ENCODE measurements around the gene C1S. TPM values are rescaled to one million over a fixed set of nuclear protein-coding genes. Genes with fewer than 3 reads are reported as not detected.

The C1S gene
- total RNA-seq, 1 experiment from 2014 or later = 1.9 TPM

DNA sequence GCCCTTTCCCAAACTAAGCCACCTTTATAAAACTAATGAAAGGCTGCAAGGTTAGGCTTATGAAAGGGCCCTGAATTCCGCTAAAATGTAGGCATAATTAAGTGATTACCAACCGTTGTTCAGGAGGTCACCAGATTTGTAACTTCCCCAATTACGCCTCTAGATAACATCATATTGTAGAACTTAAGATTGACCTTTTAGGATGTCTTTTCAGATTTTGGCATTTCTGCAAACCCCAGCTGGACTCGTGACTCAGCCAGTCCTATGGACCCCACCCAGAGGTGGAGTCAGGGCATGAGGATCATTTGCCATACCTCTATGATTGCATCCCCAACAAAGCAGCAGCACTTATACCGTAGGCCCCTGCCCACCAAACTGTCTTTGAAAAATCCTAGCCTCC, 38.6 kb upstream of the C1S start:
- H3K36me3 ChIP-seq (ENCODE audit: insufficient read depth, low read length, poor library complexity, severe bottlenecking) = no peaks in the 10 kb centered on the region
- no TSS peak for BruUV-seq (replicated peaks)
- no peak overlapping the region for H3K27ac ChIP-seq (ENCODE audit: low read depth, low read length, poor library complexity, severe bottlenecking)
- intact Hi-C loops (cut with micrococcal nuclease; ENCODE audit: unreplicated experiment) = no loop called here
- H3K4me1 ChIP-seq (ENCODE audit: insufficient read depth, low read length, poor library complexity, severe bottlenecking) = peaks cover 4% of the 10 kb centered on the region
- CTCF ChIA-PET = no interaction called here
- H3K27me3 ChIP-seq (replicated peaks; ENCODE audit: insufficient read depth, low read depth, low read length, poor library complexity) = no peaks in the 10 kb centered on the region
- DNase-seq (ENCODE audit: low spot score) = no peak
- POLR2A ChIA-PET (ENCODE audit: low non-redundant PET) = no interaction called here
- TF ChIP-seq EZH2 (IDR thresholded peaks at IDR 0.05; ENCODE audit: borderline replicate concordance, low read depth, low read length, poor library complexity, severe bottlenecking) = no peak
- TF ChIP-seq, protein P1, sequence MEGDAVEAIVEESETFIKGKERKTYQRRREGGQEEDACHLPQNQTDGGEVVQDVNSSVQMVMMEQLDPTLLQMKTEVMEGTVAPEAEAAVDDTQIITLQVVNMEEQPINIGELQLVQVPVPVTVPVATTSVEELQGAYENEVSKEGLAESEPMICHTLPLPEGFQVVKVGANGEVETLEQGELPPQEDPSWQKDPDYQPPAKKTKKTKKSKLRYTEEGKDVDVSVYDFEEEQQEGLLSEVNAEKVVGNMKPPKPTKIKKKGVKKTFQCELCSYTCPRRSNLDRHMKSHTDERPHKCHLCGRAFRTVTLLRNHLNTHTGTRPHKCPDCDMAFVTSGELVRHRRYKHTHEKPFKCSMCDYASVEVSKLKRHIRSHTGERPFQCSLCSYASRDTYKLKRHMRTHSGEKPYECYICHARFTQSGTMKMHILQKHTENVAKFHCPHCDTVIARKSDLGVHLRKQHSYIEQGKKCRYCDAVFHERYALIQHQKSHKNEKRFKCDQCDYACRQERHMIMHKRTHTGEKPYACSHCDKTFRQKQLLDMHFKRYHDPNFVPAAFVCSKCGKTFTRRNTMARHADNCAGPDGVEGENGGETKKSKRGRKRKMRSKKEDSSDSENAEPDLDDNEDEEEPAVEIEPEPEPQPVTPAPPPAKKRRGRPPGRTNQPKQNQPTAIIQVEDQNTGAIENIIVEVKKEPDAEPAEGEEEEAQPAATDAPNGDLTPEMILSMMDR (conservative IDR thresholded peaks at IDR 0.05; ENCODE audit: low read depth, low read length) = no peak
- no peaks in the 10 kb centered on the region for H3K9me3 ChIP-seq (ENCODE audit: low read depth, low read length, poor library complexity, severe bottlenecking)
- no peak overlapping the region for H3K4me3 ChIP-seq (ENCODE audit: low read depth, low read length, poor library complexity, severe bottlenecking)

- POLR2A ChIA-PET (ENCODE audit: low non-redundant PET) = no interaction called here
- Histone ChIP-seq H3K4me3 (ENCODE audit: low read depth, low read length, poor library complexity, severe bottlenecking) (no peak overlapping the region), H3K4me1 (ENCODE audit: insufficient read depth, low read length, poor library complexity, severe bottlenecking) (no peaks in the 10 kb centered on the region), H3K9me3 (ENCODE audit: low read depth, low read length, poor library complexity, severe bottlenecking) (no peaks in the 10 kb centered on the region), H3K27me3 (replicated peaks; ENCODE audit: insufficient read depth, low read depth, low read length, poor library complexity) (no peaks in the 10 kb centered on the region), H3K27ac (ENCODE audit: low read depth, low read length, poor library complexity, severe bottlenecking) (no peak overlapping the region), H3K36me3 (ENCODE audit: insufficient read depth, low read length, poor library complexity, severe bottlenecking) (no peaks in the 10 kb centered on the region)
- no peak for TF ChIP-seq EZH2 (IDR thresholded peaks at IDR 0.05; ENCODE audit: borderline replicate concordance, low read depth, low read length, poor library complexity, severe bottlenecking)
- TF ChIP-seq, protein P1 (conservative IDR thresholded peaks at IDR 0.05; ENCODE audit: low read depth, low read length) = no peak
- no peak for DNase-seq (ENCODE audit: low spot score)
- intact Hi-C loops (cut with micrococcal nuclease; ENCODE audit: unreplicated experiment) = no loop called here
- BruUV-seq (replicated peaks) = no TSS peak
- CTCF ChIA-PET = no interaction called here
These were observed 37.4 kb upstream of the C1S start for GRCh38 chr12:7023114-7023513.

GRCh38 chr12:7026854-7027253, 33.7 kb upstream of the C1S start:
- DNase-seq (ENCODE audit: low spot score) = no peak
- H3K4me3 ChIP-seq (ENCODE audit: low read depth, low read length, poor library complexity, severe bottlenecking) = no peak overlapping the region
- ChIA-PET POLR2A (ENCODE audit: low non-redundant PET) (no interaction called here), CTCF (interaction anchor here (0.6 kb wide), 1 partner anchor 424 kb away, joined by 3 read pairs; no protein-coding TSS in a partner anchor)
- H3K27me3 ChIP-seq (replicated peaks; ENCODE audit: insufficient read depth, low read depth, low read length, poor library complexity) = no peaks in the 10 kb centered on the region
- BruUV-seq (replicated peaks) = no TSS peak
- TF ChIP-seq, protein P1 (conservative IDR thresholded peaks at IDR 0.05; ENCODE audit: low read depth, low read length) = no peak
- no peak for TF ChIP-seq EZH2 (IDR thresholded peaks at IDR 0.05; ENCODE audit: borderline replicate concordance, low read depth, low read length, poor library complexity, severe bottlenecking)
- no peaks in the 10 kb centered on the region for H3K4me1 ChIP-seq (ENCODE audit: insufficient read depth, low read length, poor library complexity, severe bottlenecking)
- no peaks in the 10 kb centered on the region for H3K36me3 ChIP-seq (ENCODE audit: insufficient read depth, low read length, poor library complexity, severe bottlenecking)
- H3K27ac ChIP-seq (ENCODE audit: low read depth, low read length, poor library complexity, severe bottlenecking) = no peak overlapping the region
- no peaks in the 10 kb centered on the region for H3K9me3 ChIP-seq (ENCODE audit: low read depth, low read length, poor library complexity, severe bottlenecking)
- intact Hi-C loops (cut with micrococcal nuclease; ENCODE audit: unreplicated experiment) = no loop called here
